A549 (cell line): ENCODE results near the gene MAST3. TPM values are rescaled to one million over a fixed set of nuclear protein-coding genes. Genes with fewer than 3 reads are reported as not detected.
A peak's percentile ranks its signal among the peaks of the same experiment; 100 is the strongest.

Experiments
- ATAC-seq, 2 experiments: fragments of 200-7000 bp in 1 of 2; fragments of >200 bp in 1 of 2; cut with Nextera tagmentation in 1 of 2; cut with Tn5 transposase in 1 of 2; 3 replicates each; pipeline versions ENCODE4 v1.8.0 to v1.9.1; 2018 to 2020; ENCODE audit warnings: mild to moderate bottlenecking in 1 of 2, moderate library complexity in 1 of 2
- CTCF ChIA-PET: fragments of 300-600 bp; sonication (Branson Sonifier 250); formaldehyde crosslinking; extraction: SDS; loops from one replicate; lab custom pipeline; 2021; ENCODE audit warnings: antibody characterized with exemption, inconsistent platforms; lab: Yijun Ruan, JAX
- POLR2A ChIA-PET: fragments of 350-600 bp; formaldehyde crosslinking; extraction: SDS; loops from one replicate; lab custom pipeline; 2021; ENCODE audit warnings: antibody characterized with exemption, inconsistent platforms; lab: Yijun Ruan, JAX
- DNase-seq, 2 experiments: peaks; one replicate each; pipeline versions ENCODE4 v3.0.0 to v3.0.0-alpha.2; 2011 to 2016; ENCODE audit warnings: low read depth in 1 of 2, low spot score in 1 of 2
- FAIRE-seq: peaks from 2 replicates; lab custom pipeline; 2011; peaks lifted over from hg19 to GRCh38; lab: Jason Lieb, UNC
- H3K27ac ChIP-seq, 2 experiments: fragments of >200 bp; sonication (Bioruptor Twin); formaldehyde crosslinking; 3 replicates each; pipeline ENCODE4 v1.5.1; 2016 to 2017
- H3K4me1 ChIP-seq: fragments of >200 bp; sonication (Bioruptor Twin); formaldehyde crosslinking; 3 replicates; pipeline ENCODE4 v1.6.1; 2016
- H3K4me2 ChIP-seq: fragments of >200 bp; sonication (Bioruptor Twin); formaldehyde crosslinking; 3 replicates; pipeline ENCODE4 v1.6.1; 2016
- H3K4me3 ChIP-seq: fragments of >200 bp; sonication (Bioruptor Twin); formaldehyde crosslinking; 3 replicates; pipeline ENCODE4 v1.5.1; 2016
- H3K9me3 ChIP-seq: fragments of >200 bp; sonication (Bioruptor Twin); formaldehyde crosslinking; 3 replicates; pipeline ENCODE4 v1.6.1; 2016
- BCL3 ChIP-seq: fragments of >200 bp; sonication (Bioruptor Twin); formaldehyde crosslinking; IDR thresholded peaks from 3 replicates; pipeline ENCODE4 v1.6.1; 2016
- CHD4 ChIP-seq: fragments of 200-600 bp; sonication (generic); IDR thresholded peaks from 2 replicates; pipeline ENCODE4 v1.6.1; 2016; ENCODE audit warnings: antibody characterized with exemption, mild to moderate bottlenecking, borderline replicate concordance
- ELK1 ChIP-seq: fragments of 150-350 bp; IDR thresholded peaks from 2 replicates; pipeline ENCODE4 v1.6.1; 2014; ENCODE audit warnings: low read depth, mild to moderate bottlenecking, low read length
- EP300 ChIP-seq, 2 experiments: fragments of >200 bp; sonication (Bioruptor Twin); formaldehyde crosslinking; IDR thresholded peaks; 2 replicates in 1 of 2; 3 replicates in 1 of 2; pipeline ENCODE4 v1.6.1; 2016 to 2017
- ESRRA ChIP-seq: fragments of 150-350 bp; IDR thresholded peaks from 2 replicates; pipeline ENCODE4 v1.6.1; 2014; ENCODE audit warnings: mild to moderate bottlenecking, low read length, borderline replicate concordance
- HDAC2 ChIP-seq: fragments of 200-600 bp; sonication (generic); IDR thresholded peaks from 2 replicates; pipeline ENCODE4 v1.6.1; 2016
- HOXA7 ChIP-seq: fragments of 250-450 bp; sonication (Bioruptor Pico); IDR thresholded peaks from 2 replicates; pipeline ENCODE4 v1.5.0; 2020; ENCODE audit warnings: mild to moderate bottlenecking, moderate library complexity
- JUN ChIP-seq, 2 experiments: fragments of >200 bp; sonication (Bioruptor Twin); formaldehyde crosslinking; IDR thresholded peaks; 2 replicates in 1 of 2; 3 replicates in 1 of 2; pipeline ENCODE4 v1.6.1; 2016 to 2017
- MAFK ChIP-seq: fragments of 450-650 bp; IDR thresholded peaks from 2 replicates; pipeline ENCODE4 v1.6.1; 2014; ENCODE audit not compliant: partially characterized antibody
- MYC ChIP-seq: IDR thresholded peaks from 2 replicates; pipeline ENCODE4 v1.6.1; 2012; ENCODE audit warnings: mild to moderate bottlenecking, inconsistent platforms, low read length, improper control_type of control experiment, borderline replicate concordance
- NPAS2 ChIP-seq: fragments of 250-450 bp; sonication (Bioruptor Pico); IDR thresholded peaks from 2 replicates; pipeline ENCODE4 v1.8.0; 2022; ENCODE audit warnings: mild to moderate bottlenecking, moderate library complexity, borderline replicate concordance
- POLR2A ChIP-seq: IDR thresholded peaks from 2 replicates; pipeline ENCODE4 v1.6.1; 2012; ENCODE audit warnings: mild to moderate bottlenecking, low read length
- POLR2AphosphoS2 ChIP-seq: conservative IDR thresholded peaks from 2 replicates; pipeline ENCODE4 v1.6.1; 2012; ENCODE audit warnings: low read length, improper control_type of control experiment, inconsistent platforms
- RAD21 ChIP-seq, 2 experiments: fragments of >200 bp in 1 of 2; sonication (Bioruptor Twin) in 1 of 2; formaldehyde crosslinking in 1 of 2; IDR thresholded peaks in 1 of 2; conservative IDR thresholded peaks in 1 of 2; 2 replicates in 1 of 2; 3 replicates in 1 of 2; pipeline ENCODE4 v1.6.1; 2012 to 2018; ENCODE audit warnings: inconsistent platforms in 1 of 2
- RFX5 ChIP-seq: fragments of 450-650 bp; IDR thresholded peaks from 2 replicates; pipeline ENCODE4 v1.7.1; 2014; ENCODE audit warnings: antibody characterized with exemption, mild to moderate bottlenecking, moderate library complexity
- RNF2 ChIP-seq: fragments of 200-600 bp; sonication (generic); IDR thresholded peaks from 2 replicates; pipeline ENCODE4 v1.6.1; 2016; ENCODE audit warnings: low read depth, mild to moderate bottlenecking, antibody characterized with exemption, moderate library complexity, borderline replicate concordance
- SMC3 ChIP-seq: fragments of >200 bp; sonication (Bioruptor Twin); formaldehyde crosslinking; IDR thresholded peaks from 3 replicates; pipeline ENCODE4 v1.6.1; 2018; ENCODE audit warnings: inconsistent platforms
- SREBF2 ChIP-seq: fragments of 450-650 bp; IDR thresholded peaks from 2 replicates; pipeline ENCODE4 v1.6.1; 2014; ENCODE audit warnings: mild to moderate bottlenecking, moderate library complexity
- ZFP36 ChIP-seq: fragments of 450-650 bp; IDR thresholded peaks from 2 replicates; pipeline ENCODE4 v1.6.1; 2014; ENCODE audit warnings: borderline replicate concordance; ENCODE audit not compliant: partially characterized antibody
- ZNF302 ChIP-seq: fragments of 250-450 bp; sonication (Bioruptor Pico); IDR thresholded peaks from 2 replicates; pipeline ENCODE4 v1.9.0; 2021; ENCODE audit warnings: inconsistent platforms, mild to moderate bottlenecking, moderate library complexity
- WGBS: methylation state at CpG from one replicate; pipeline ENCODE4 v1.1.6; 2017; ENCODE audit errors: missing lambda C conversion rate; 5-methylcytosine and 5-hydroxymethylcytosine counted together
- polyA plus RNA-seq, 4 experiments: library from polyadenylated mRNA; depleted of rRNA in 3 of 4; stranded (reverse); fragments of >200 nt; fragmentation: RNase III in 1 of 4; extraction: RNeasy Plus Mini Kit Qiagen cat#74134 plus additional on column Dnase treatment in 1 of 4; gene quantifications; 2 replicates in 3 of 4; 3 replicates in 1 of 4; pipeline ENCODE4 v1.2.3, GENCODE V29; 2011 to 2017
- TF ChIP-seq, protein P1 (sequence below): fragments of >200 bp; sonication (Bioruptor Twin); formaldehyde crosslinking; IDR thresholded peaks from 3 replicates; pipeline ENCODE4 v1.5.1; 2016
- TF ChIP-seq, protein P2 (sequence below): fragments of 450-650 bp; IDR thresholded peaks from 2 replicates; pipeline ENCODE4 v1.6.1; 2014; ENCODE audit warnings: antibody characterized with exemption
- TF ChIP-seq, protein P3 (sequence below): fragments of 250-450 bp; sonication (Bioruptor Pico); IDR thresholded peaks from 2 replicates; pipeline ENCODE4 v1.5.0; 2021; ENCODE audit warnings: mild to moderate bottlenecking, moderate library complexity, borderline replicate concordance
- TF ChIP-seq, protein P4 (sequence below): fragments of 250-450 bp; sonication (Bioruptor Pico); IDR thresholded peaks from 2 replicates; pipeline ENCODE4 v1.5.0; 2020; ENCODE audit warnings: low read depth, mild to moderate bottlenecking, moderate library complexity

The MAST3 gene
- polyA plus RNA-seq, 2 of the 4 experiments (the other 2 are of a cell fraction) = 1.3 to 2.5 TPM

- no peaks in the 10 kb centered on the region for H3K9me3 ChIP-seq
- POLR2A ChIA-PET = interaction anchor here (0.6 to 1.3 kb wide), 6 partner anchors 9 to 131 kb away, joined by 3 to 6 read pairs (median 3); no protein-coding TSS in a partner anchor
- CTCF ChIA-PET = interaction anchor here (0.6 to 2.3 kb wide), 12 partner anchors 9 to 220 kb away, joined by 3 to 8 read pairs (median 4); partner anchors contain the start of gene CCDC124
- FAIRE-seq (no peak), DNase-seq (peak; percentile 91 to 96), ATAC-seq (peak; percentile 70 to 82)
- peak overlapping the region; percentile 85 to 95 for H3K27ac ChIP-seq
- TF ChIP-seq, protein P1, sequence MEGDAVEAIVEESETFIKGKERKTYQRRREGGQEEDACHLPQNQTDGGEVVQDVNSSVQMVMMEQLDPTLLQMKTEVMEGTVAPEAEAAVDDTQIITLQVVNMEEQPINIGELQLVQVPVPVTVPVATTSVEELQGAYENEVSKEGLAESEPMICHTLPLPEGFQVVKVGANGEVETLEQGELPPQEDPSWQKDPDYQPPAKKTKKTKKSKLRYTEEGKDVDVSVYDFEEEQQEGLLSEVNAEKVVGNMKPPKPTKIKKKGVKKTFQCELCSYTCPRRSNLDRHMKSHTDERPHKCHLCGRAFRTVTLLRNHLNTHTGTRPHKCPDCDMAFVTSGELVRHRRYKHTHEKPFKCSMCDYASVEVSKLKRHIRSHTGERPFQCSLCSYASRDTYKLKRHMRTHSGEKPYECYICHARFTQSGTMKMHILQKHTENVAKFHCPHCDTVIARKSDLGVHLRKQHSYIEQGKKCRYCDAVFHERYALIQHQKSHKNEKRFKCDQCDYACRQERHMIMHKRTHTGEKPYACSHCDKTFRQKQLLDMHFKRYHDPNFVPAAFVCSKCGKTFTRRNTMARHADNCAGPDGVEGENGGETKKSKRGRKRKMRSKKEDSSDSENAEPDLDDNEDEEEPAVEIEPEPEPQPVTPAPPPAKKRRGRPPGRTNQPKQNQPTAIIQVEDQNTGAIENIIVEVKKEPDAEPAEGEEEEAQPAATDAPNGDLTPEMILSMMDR = peak; percentile 55
- TF ChIP-seq JUN (IDR thresholded peaks at IDR 0.05) = peak in 1 of 2 experiments; percentile 46; a peak in 2 of 5 replicates
- TF ChIP-seq POLR2A = 0 out of 2 replicates have a peak, but pooled peaks have one; percentile 38
- 0 out of 3 replicates have a peak, but pooled peaks have one; percentile 5 for TF ChIP-seq BCL3
- TF ChIP-seq RFX5 = peak; percentile 46; the same call in 1 of the 2 replicates
- no peak for TF ChIP-seq ELK1
- TF ChIP-seq RAD21 (conservative IDR thresholded peaks at IDR 0.05 in 1 of 2, IDR thresholded peaks at IDR 0.05 in 1 of 2) = peak in 1 of 2 experiments; percentile 23; a peak in 1 of 5 replicates
- TF ChIP-seq HDAC2 = no peak
- no peak for TF ChIP-seq EP300 (IDR thresholded peaks at IDR 0.05)
- H3K4me1 ChIP-seq = peaks cover 24% of the 10 kb centered on the region
- peak overlapping the region; percentile 86 for H3K4me2 ChIP-seq
- 3% methylated on average over 21 of the region's 22 CpGs for WGBS
- H3K4me3 ChIP-seq = peak overlapping the region; percentile 59
Observed at GRCh38 chr19:18152442-18152816, 54.9 kb downstream of the MAST3 start.

DNA sequence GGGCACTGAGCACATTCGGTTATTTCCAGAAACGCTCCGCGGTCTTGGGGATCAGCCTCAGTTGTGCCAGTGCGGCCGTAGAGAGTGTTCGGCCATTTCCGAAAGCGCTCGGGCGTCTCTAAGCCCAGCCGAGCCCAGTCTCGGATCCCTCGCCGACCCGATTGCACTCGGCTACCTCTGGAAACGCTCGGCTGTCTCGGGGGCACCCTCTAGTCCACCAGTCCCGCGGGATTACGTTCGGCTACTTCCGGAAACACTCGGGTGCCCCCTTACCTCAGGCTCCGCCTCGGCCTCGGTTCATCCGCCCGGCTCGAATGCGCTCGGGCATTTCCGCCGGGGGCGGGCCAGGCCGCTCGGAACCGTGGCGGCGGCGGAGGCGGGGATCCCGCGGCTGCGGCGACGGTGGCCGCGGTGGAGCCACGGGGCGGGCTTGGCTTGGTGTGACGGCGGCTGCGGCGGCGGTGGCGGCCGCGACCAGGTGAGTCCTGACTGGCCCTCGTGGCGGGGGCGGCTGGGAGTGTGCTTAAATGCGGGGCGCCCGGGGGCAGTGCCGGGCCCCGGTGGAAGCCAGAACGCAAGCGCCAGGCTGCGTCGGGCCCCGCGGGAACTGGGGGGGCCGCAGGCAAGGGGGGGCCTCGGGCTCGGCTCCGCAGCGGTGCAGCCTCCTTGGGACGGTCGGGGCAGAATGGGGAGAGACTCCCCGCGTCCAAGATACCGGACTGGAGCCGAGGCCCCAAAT, 55.4 kb downstream of the MAST3 start, which contains the start of gene PIK3R2:
TSS of gene PIK3R2 (plus strand) at position 347 of the 739 bp plus-strand sequence. CDS start 2,717 bp downstream, outside the sequence.
- no peak for FAIRE-seq
- DNase-seq = peak; percentile 86 to 97
- Histone ChIP-seq H3K4me1 (peaks cover 29% of the 10 kb centered on the region), H3K27ac (peak within 1 kb of the TSS; percentile 85 to 95), H3K4me3 (peak within 1 kb of the TSS; percentile 59), H3K9me3 (no peaks in the 10 kb centered on the region), H3K4me2 (peak within 1 kb of the TSS; percentile 95)
- 4% methylated on average over 29 of the region's 86 CpGs for WGBS
- ChIA-PET CTCF (interaction anchor here (0.6 to 2.3 kb wide), 10 partner anchors 10 to 99 kb away, joined by 3 to 8 read pairs (median 4); no protein-coding TSS in a partner anchor), POLR2A (interaction anchor here (0.6 to 1.3 kb wide), 6 partner anchors 8 to 132 kb away, joined by 3 to 6 read pairs (median 3); no protein-coding TSS in a partner anchor)
- ATAC-seq = peak; percentile 88 to 92
- TF ChIP-seq, protein P2, sequence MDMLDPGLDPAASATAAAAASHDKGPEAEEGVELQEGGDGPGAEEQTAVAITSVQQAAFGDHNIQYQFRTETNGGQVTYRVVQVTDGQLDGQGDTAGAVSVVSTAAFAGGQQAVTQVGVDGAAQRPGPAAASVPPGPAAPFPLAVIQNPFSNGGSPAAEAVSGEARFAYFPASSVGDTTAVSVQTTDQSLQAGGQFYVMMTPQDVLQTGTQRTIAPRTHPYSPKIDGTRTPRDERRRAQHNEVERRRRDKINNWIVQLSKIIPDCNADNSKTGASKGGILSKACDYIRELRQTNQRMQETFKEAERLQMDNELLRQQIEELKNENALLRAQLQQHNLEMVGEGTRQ = no peak
- TF ChIP-seq, protein P3, sequence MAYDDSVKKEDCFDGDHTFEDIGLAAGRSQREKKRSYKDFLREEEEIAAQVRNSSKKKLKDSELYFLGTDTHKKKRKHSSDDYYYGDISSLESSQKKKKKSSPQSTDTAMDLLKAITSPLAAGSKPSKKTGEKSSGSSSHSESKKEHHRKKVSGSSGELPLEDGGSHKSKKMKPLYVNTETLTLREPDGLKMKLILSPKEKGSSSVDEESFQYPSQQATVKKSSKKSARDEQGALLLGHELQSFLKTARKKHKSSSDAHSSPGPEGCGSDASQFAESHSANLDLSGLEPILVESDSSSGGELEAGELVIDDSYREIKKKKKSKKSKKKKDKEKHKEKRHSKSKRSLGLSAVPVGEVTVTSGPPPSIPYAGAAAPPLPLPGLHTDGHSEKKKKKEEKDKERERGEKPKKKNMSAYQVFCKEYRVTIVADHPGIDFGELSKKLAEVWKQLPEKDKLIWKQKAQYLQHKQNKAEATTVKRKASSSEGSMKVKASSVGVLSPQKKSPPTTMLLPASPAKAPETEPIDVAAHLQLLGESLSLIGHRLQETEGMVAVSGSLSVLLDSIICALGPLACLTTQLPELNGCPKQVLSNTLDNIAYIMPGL = no peak
- TF ChIP-seq ZNF302 (CRISPR knock-in tag) (no peak), SREBF2 (no peak), HOXA7 (CRISPR knock-in tag) (no peak), CHD4 (no peak), HDAC2 (no peak), ZFP36 (no peak), MAFK (no peak), ESRRA (no peak), RFX5 (no peak), POLR2AphosphoS2 (no peak), NPAS2 (no peak), MYC (no peak), BCL3 (0 out of 3 replicates have a peak, but pooled peaks have one; percentile 40), SMC3 (no peak), RNF2 (no peak)
- TF ChIP-seq, protein P4, sequence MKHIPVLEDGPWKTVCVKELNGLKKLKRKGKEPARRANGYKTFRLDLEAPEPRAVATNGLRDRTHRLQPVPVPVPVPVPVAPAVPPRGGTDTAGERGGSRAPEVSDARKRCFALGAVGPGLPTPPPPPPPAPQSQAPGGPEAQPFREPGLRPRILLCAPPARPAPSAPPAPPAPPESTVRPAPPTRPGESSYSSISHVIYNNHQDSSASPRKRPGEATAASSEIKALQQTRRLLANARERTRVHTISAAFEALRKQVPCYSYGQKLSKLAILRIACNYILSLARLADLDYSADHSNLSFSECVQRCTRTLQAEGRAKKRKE = no peak
